HepG2 (cell line): ENCODE results near the gene PRTN3. TPM values are rescaled to one million over a fixed set of nuclear protein-coding genes. Genes with fewer than 3 reads are reported as not detected.

ENCODE experiments used
- ASH2L ChIP-seq: fragments of 300-600, 200-600 bp; sonication (generic); IDR thresholded peaks from 2 replicates; pipeline ENCODE4 v1.7.0; 2017; ENCODE audit warnings: low read depth, mild to moderate bottlenecking, moderate library complexity, mixed read lengths, low read length; ENCODE audit not compliant: insufficient read length
- BCLAF1 ChIP-seq: fragments of 450-650 bp; IDR thresholded peaks from 2 replicates; pipeline ENCODE4 v1.6.1; 2017; ENCODE audit warnings: mild to moderate bottlenecking
- FOSL1 ChIP-seq: sonication (generic); formaldehyde crosslinking; IDR thresholded peaks from 2 replicates; pipeline ENCODE4 v1.9.0; 2021; ENCODE audit warnings: missing genetic modification reagents, borderline replicate concordance
- FOXC1 ChIP-seq: sonication (generic); formaldehyde crosslinking; IDR thresholded peaks from 2 replicates; pipeline ENCODE4 v1.8.0; 2022; ENCODE audit warnings: mild to moderate bottlenecking, missing genetic modification reagents, borderline replicate concordance
- KDM5B ChIP-seq: sonication (generic); formaldehyde crosslinking; IDR thresholded peaks from 2 replicates; pipeline ENCODE4 v1.4.0; 2020; ENCODE audit warnings: missing genetic modification reagents, mild to moderate bottlenecking, borderline replicate concordance
- NKX3-1 ChIP-seq: sonication (generic); formaldehyde crosslinking; IDR thresholded peaks from 2 replicates; pipeline ENCODE4 v1.5.0; 2020; ENCODE audit warnings: missing genetic modification reagents
- PAXIP1 ChIP-seq: sonication (generic); formaldehyde crosslinking; conservative IDR thresholded peaks from 2 replicates; pipeline ENCODE4 v1.4.0; 2020; ENCODE audit warnings: mild to moderate bottlenecking, missing genetic modification reagents, moderate library complexity
- PHB2 ChIP-seq: fragments of 450-650 bp; IDR thresholded peaks from 2 replicates; pipeline ENCODE4 v1.6.1; 2018; ENCODE audit not compliant: partially characterized antibody
- POGK ChIP-seq: sonication (generic); formaldehyde crosslinking; conservative IDR thresholded peaks from 2 replicates; pipeline ENCODE4 v1.8.0; 2022; ENCODE audit warnings: mild to moderate bottlenecking, moderate library complexity, missing genetic modification reagents
- POGZ ChIP-seq: sonication (generic); formaldehyde crosslinking; IDR thresholded peaks from 2 replicates; pipeline ENCODE4 v1.4.0; 2020; ENCODE audit warnings: mild to moderate bottlenecking, missing genetic modification reagents
- POLR2A ChIP-seq, 2 experiments: IDR thresholded peaks; 2 replicates each; pipeline ENCODE4 v1.6.1; 2011; ENCODE audit warnings: low read depth in 2 of 2, low read length in 2 of 2, mild to moderate bottlenecking in 1 of 2, moderate library complexity in 1 of 2; ENCODE audit not compliant: insufficient read depth in 1 of 2
- PPARG ChIP-seq: conservative IDR thresholded peaks from 2 replicates; pipeline ENCODE4 v1.6.1; 2016; ENCODE audit warnings: missing biosample characterization, missing genetic modification reagents
- YY1 ChIP-seq: IDR thresholded peaks from 2 replicates; pipeline ENCODE4 v1.6.1; 2011; ENCODE audit warnings: low read length, low read depth, moderate library complexity, mild to moderate bottlenecking; ENCODE audit not compliant: insufficient read depth, insufficient replicate concordance
- ZNF205 ChIP-seq: IDR thresholded peaks from 2 replicates; pipeline ENCODE4 v1.6.1; 2018; ENCODE audit warnings: missing biosample characterization, missing genetic modification reagents
- ZNF451 ChIP-seq: sonication (generic); formaldehyde crosslinking; IDR thresholded peaks from 2 replicates; pipeline ENCODE4 v1.5.0; 2020; ENCODE audit warnings: mild to moderate bottlenecking, missing genetic modification reagents
- ZNF468 ChIP-seq: sonication (generic); formaldehyde crosslinking; IDR thresholded peaks from 2 replicates; pipeline ENCODE4 v1.8.0; 2022; ENCODE audit warnings: mild to moderate bottlenecking, moderate library complexity, missing genetic modification reagents
- ZNF746 ChIP-seq: sonication (generic); formaldehyde crosslinking; IDR thresholded peaks from 2 replicates; pipeline ENCODE4 v1.8.0; 2022; ENCODE audit warnings: mild to moderate bottlenecking, missing genetic modification reagents
- ZNF773 ChIP-seq: sonication (generic); formaldehyde crosslinking; IDR thresholded peaks from 2 replicates; pipeline ENCODE4 v1.4.0; 2020; ENCODE audit warnings: missing genetic modification reagents, borderline replicate concordance
- ZNF776 ChIP-seq: sonication (generic); formaldehyde crosslinking; IDR thresholded peaks from 2 replicates; pipeline ENCODE4 v1.4.0; 2020; ENCODE audit warnings: mild to moderate bottlenecking, missing genetic modification reagents
- ZNF781 ChIP-seq: sonication (generic); formaldehyde crosslinking; IDR thresholded peaks from 2 replicates; pipeline ENCODE4 v1.5.1; 2020; ENCODE audit warnings: borderline replicate concordance, mild to moderate bottlenecking, missing genetic modification reagents; ENCODE audit errors: not compliant biosample characterization
- ZNF850 ChIP-seq: sonication (generic); formaldehyde crosslinking; conservative IDR thresholded peaks from 2 replicates; pipeline ENCODE4 v1.9.0; 2021; ENCODE audit warnings: mild to moderate bottlenecking, missing genetic modification reagents
- ZNF879 ChIP-seq: sonication (generic); formaldehyde crosslinking; IDR thresholded peaks from 2 replicates; pipeline ENCODE4 v1.8.1; 2023; ENCODE audit warnings: missing genetic modification reagents
- polyA plus RNA-seq, 8 experiments: library from polyadenylated mRNA; depleted of rRNA in 3 of 8; stranded (reverse) in 7 of 8; unstranded in 1 of 8; fragments of >200 nt; fragmentation: Illumina TruSeq in 4 of 8; extraction: Trizol in 4 of 8; gene quantifications; 2 replicates each; pipeline versions ENCODE4 v1.2.1 to v1.2.3, GENCODE V29; 2011 to 2016; ENCODE audit warnings: low read depth in 4 of 8, missing spikeins in 1 of 8, mixed read lengths in 1 of 8; ENCODE audit not compliant: insufficient read depth in 1 of 8
- total RNA-seq, 5 experiments: library from RNA; depleted of rRNA; stranded (reverse); fragments of >200 nt; fragmentation: Illumina TruSeq; extraction: Trizol; gene quantifications; 2 replicates each; pipeline ENCODE4 v1.2.3, GENCODE V29; 2016; ENCODE audit warnings: low read depth in 1 of 5

PRTN3 gene
- total and polyA plus RNA-seq, 2 of the 13 experiments (the other 11 are each of a cell fraction or from before 2014, with no cell fraction given): not detected

GRCh38 chr19:796692-797527, 43.9 kb upstream of the PRTN3 start, which contains the start of gene PTBP1 (continued):
- TF ChIP-seq PPARG (peak; percentile 29; the same call in 1 of the 2 replicates), NKX3-1 (CRISPR knock-in tag) (peak; percentile 42), FOSL1 (CRISPR knock-in tag) (no peak), ZNF781 (peak; percentile 26), ZNF205 (CRISPR knock-in tag) (peak; percentile 99), ZNF451 (CRISPR knock-in tag) (peak; percentile 54; the same call in 1 of the 2 replicates), ZNF746 (CRISPR knock-in tag) (no peak; the same call in 1 of the 2 replicates), FOXC1 (peak; percentile 67; the same call in 1 of the 2 replicates), ZNF773 (CRISPR knock-in tag) (peak; percentile 52; the same call in 1 of the 2 replicates), PAXIP1 (CRISPR knock-in tag) (peak; percentile 55), ZNF468 (no peak), KDM5B (peak; percentile 75; the same call in 1 of the 2 replicates), ASH2L (peak; percentile 25), POLR2A (IDR thresholded peaks at IDR 0.05; ENCODE audit: insufficient read depth in 1 of 2, low read depth in 2 of 2, low read length in 2 of 2) (peak; percentile 89 to 94), YY1 (peak; percentile 98), ZNF850 (CRISPR knock-in tag) (no peak), PHB2 (no peak), ZNF776 (CRISPR knock-in tag) (peak; percentile 82), BCLAF1 (no peak), POGK (CRISPR knock-in tag) (0 out of 2 replicates have a peak, but pooled peaks have one; percentile 31), POGZ (peak; percentile 90), ZNF879 (no peak)
